ENCODE data around the gene KRTAP12-3.
"Not testable (repeated sequence)": the region's sequence is repeated elsewhere in the genome, so short reads cannot be mapped to it uniquely, and the experiment has no call there.

Gene KRTAP12-3

GRCh38 chr21:44627181-44627822, 30.4 kb upstream of the KRTAP12-3 start:
- DNase-seq (ENCODE audit: low read depth): not testable (repeated sequence)

GRCh38 chr21:44627831-44628233, 29.9 kb upstream of the KRTAP12-3 start:
- DNase-seq (ENCODE audit: low read depth): not testable (repeated sequence)

- no peak for DNase-seq (ENCODE audit: low read depth)
Measured at GRCh38 chr21:44628707-44629391, 28.9 kb upstream of the KRTAP12-3 start.

GRCh38 chr21:44630440-44630839, 27.3 kb upstream of the KRTAP12-3 start:
- DNase-seq (ENCODE audit: low read depth): no peak

- DNase-seq (ENCODE audit: low read depth): no peak
Measured at GRCh38 chr21:44632067-44632466, 25.7 kb upstream of the KRTAP12-3 start.

- no peak for DNase-seq (ENCODE audit: low read depth)
Measured at GRCh38 chr21:44636209-44637017, 21.3 kb upstream of the KRTAP12-3 start.

- no peak for DNase-seq (ENCODE audit: low read depth)
Measured at GRCh38 chr21:44637018-44637850, 20.5 kb upstream of the KRTAP12-3 start, which contains the start of gene KRTAP10-10. Gene KRTAP10-10, plus strand, starts transcription at chr21:44637356. Its CDS starts 62 bp downstream, at chr21:44637418.

GRCh38 chr21:44637851-44638348, 19.8 kb upstream of the KRTAP12-3 start:
- not testable (repeated sequence) for DNase-seq (ENCODE audit: low read depth)

- DNase-seq (ENCODE audit: low read depth): not testable (repeated sequence)
Measured at GRCh38 chr21:44638506-44639330, 19.0 kb upstream of the KRTAP12-3 start.

GRCh38 chr21:44639331-44639655, 18.4 kb upstream of the KRTAP12-3 start:
- DNase-seq (ENCODE audit: low read depth): no peak

GRCh38 chr21:44640761-44641160, 17.0 kb upstream of the KRTAP12-3 start:
- DNase-seq (ENCODE audit: low read depth): no peak

- no peak for DNase-seq (ENCODE audit: low read depth)
Measured at GRCh38 chr21:44643741-44644310, 13.9 kb upstream of the KRTAP12-3 start.

GRCh38 chr21:44644878-44645277, 12.9 kb upstream of the KRTAP12-3 start:
- no peak for DNase-seq (ENCODE audit: low read depth)

GRCh38 chr21:44646366-44647221, 11.1 kb upstream of the KRTAP12-3 start, which contains the start of gene KRTAP10-11:
Gene KRTAP10-11, plus strand, starts transcription at chr21:44646414. Its CDS starts 45 bp downstream, at chr21:44646459.
- DNase-seq (ENCODE audit: low read depth): not testable (repeated sequence)

GRCh38 chr21:44647222-44647552, 10.5 kb upstream of the KRTAP12-3 start:
- DNase-seq (ENCODE audit: low read depth): no peak

- no peak for DNase-seq (ENCODE audit: low read depth)
Measured at GRCh38 chr21:44648557-44649311, 9.0 kb upstream of the KRTAP12-3 start.

GRCh38 chr21:44649521-44650100, 8.1 kb upstream of the KRTAP12-3 start:
- no peak for DNase-seq (ENCODE audit: low read depth)

- no peak for DNase-seq (ENCODE audit: low read depth)
Measured at GRCh38 chr21:44650265-44650972, 7.3 kb upstream of the KRTAP12-3 start.

All from CMK (cell line).